Measurements from ENCODE around the gene NPTX1.

The NPTX1 gene

GRCh38 chr17:80426671-80427326 lies 49.6 kb downstream of the NPTX1 start:
- no peak for DNase-seq (ENCODE audit: low read depth)

GRCh38 chr17:80425835-80426426 lies 50.5 kb downstream of the NPTX1 start:
- DNase-seq (ENCODE audit: low read depth), result no peak

- DNase-seq (ENCODE audit: low read depth), result no peak
These were observed 51.3 kb downstream of the NPTX1 start for GRCh38 chr17:80424878-80425765.

- DNase-seq (ENCODE audit: low read depth), result no peak
These were observed 52.1 kb downstream of the NPTX1 start for GRCh38 chr17:80424261-80424660.

- no peak for DNase-seq (ENCODE audit: low read depth)
These were observed 52.7 kb downstream of the NPTX1 start for GRCh38 chr17:80423536-80424225.

- DNase-seq (ENCODE audit: low read depth), result no peak
These were observed 53.4 kb downstream of the NPTX1 start for GRCh38 chr17:80422981-80423380.

- no peak for DNase-seq (ENCODE audit: low read depth)
These were observed 54.1 kb downstream of the NPTX1 start for GRCh38 chr17:80422276-80422675.

GRCh38 chr17:80421381-80422090 lies 54.9 kb downstream of the NPTX1 start:
- no peak for DNase-seq (ENCODE audit: low read depth)

- no peak for DNase-seq (ENCODE audit: low read depth)
These were observed 57.2 kb downstream of the NPTX1 start for GRCh38 chr17:80419255-80419654.

- no peak for DNase-seq (ENCODE audit: low read depth)
These were observed 57.8 kb downstream of the NPTX1 start for GRCh38 chr17:80418589-80418988.

Data from GM04503 (cell line).